GM08714 (cell line): Measurements from ENCODE around the gene POLR1A.

Experiments used
- H3K4me3 ChIP-seq: fragments of 200-500 bp; sonication (Bioruptor generic); 2 replicates; pipeline ENCODE4 v1.5.1; 2014; ENCODE audit warnings: mild to moderate bottlenecking, low read length, inconsistent platforms
- ZNF274 ChIP-seq: IDR thresholded peaks from 2 replicates; pipeline ENCODE4 v1.6.1; 2012; ENCODE audit warnings: mild to moderate bottlenecking, low read depth, low read length

Gene POLR1A

GRCh38 chr2:86021396-86022378, 84.0 kb downstream of the POLR1A start:
- no peak for TF ChIP-seq ZNF274
- no peak overlapping the region for H3K4me3 ChIP-seq

- no peak for TF ChIP-seq ZNF274
Measured at GRCh38 chr2:86020984-86021383, 84.7 kb downstream of the POLR1A start.

GRCh38 chr2:86019121-86019520, 86.6 kb downstream of the POLR1A start:
- TF ChIP-seq ZNF274, result no peak
- no peak overlapping the region for H3K4me3 ChIP-seq

More at GRCh38 chr2:86020984-86021383, 84.7 kb downstream of the POLR1A start:
- no peak overlapping the region for H3K4me3 ChIP-seq

GRCh38 chr2:86017901-86018896, 87.5 kb downstream of the POLR1A start:
- H3K4me3 ChIP-seq, result no peak overlapping the region
- TF ChIP-seq ZNF274, result no peak

- no peak overlapping the region for H3K4me3 ChIP-seq
- no peak for TF ChIP-seq ZNF274
Measured at GRCh38 chr2:86016581-86016980, 89.1 kb downstream of the POLR1A start.

GRCh38 chr2:86015699-86016098, 90.0 kb downstream of the POLR1A start:
- no peak overlapping the region for H3K4me3 ChIP-seq
- no peak for TF ChIP-seq ZNF274

GRCh38 chr2:86015006-86015405, 90.7 kb downstream of the POLR1A start:
- H3K4me3 ChIP-seq, result no peak overlapping the region

GRCh38 chr2:86014493-86014892, 91.2 kb downstream of the POLR1A start:
- TF ChIP-seq ZNF274, result no peak

More at GRCh38 chr2:86015006-86015405, 90.7 kb downstream of the POLR1A start:
- no peak for TF ChIP-seq ZNF274

GRCh38 chr2:86012007-86012712, 93.5 kb downstream of the POLR1A start:
- H3K4me3 ChIP-seq, result no peak overlapping the region
- no peak for TF ChIP-seq ZNF274

More at GRCh38 chr2:86014493-86014892, 91.2 kb downstream of the POLR1A start:
- no peak overlapping the region for H3K4me3 ChIP-seq

GRCh38 chr2:86011449-86011941, 94.2 kb downstream of the POLR1A start:
- no peak for TF ChIP-seq ZNF274
- H3K4me3 ChIP-seq, result no peak overlapping the region

- no peak overlapping the region for H3K4me3 ChIP-seq
- TF ChIP-seq ZNF274, result no peak
Measured at GRCh38 chr2:86010083-86010482, 95.6 kb downstream of the POLR1A start.

GRCh38 chr2:86006524-86006923, 99.2 kb downstream of the POLR1A start:
- no peak overlapping the region for H3K4me3 ChIP-seq
- TF ChIP-seq ZNF274, result no peak

GRCh38 chr2:86003967-86004366, 101.7 kb downstream of the POLR1A start:
- TF ChIP-seq ZNF274, result no peak
- no peak overlapping the region for H3K4me3 ChIP-seq
